Keratinocyte (primary cell): ENCODE measurements around the gene ZNF219.

Experiments used
- EZH2 ChIP-seq: IDR thresholded peaks from one replicate; pipeline ENCODE4 v1.6.1; 2012; ENCODE audit warnings: inconsistent platforms, mild to moderate bottlenecking, low read length, moderate library complexity
- TF ChIP-seq, protein P1 (sequence below), 3 experiments: IDR thresholded peaks in 1 of 3; conservative IDR thresholded peaks in 1 of 3; optimal IDR thresholded peaks in 1 of 3; 2 replicates in 2 of 3; 3 replicates in 1 of 3; pipeline versions ENCODE3 to v1.5.1; 2011; ENCODE audit warnings: low read length in 3 of 3, mild to moderate bottlenecking in 3 of 3, moderate library complexity in 2 of 3, control low read depth in 1 of 3, inconsistent platforms in 1 of 3; ENCODE audit not compliant: insufficient read depth in 2 of 3; ENCODE audit errors: extremely low read depth in 1 of 3

DNA sequence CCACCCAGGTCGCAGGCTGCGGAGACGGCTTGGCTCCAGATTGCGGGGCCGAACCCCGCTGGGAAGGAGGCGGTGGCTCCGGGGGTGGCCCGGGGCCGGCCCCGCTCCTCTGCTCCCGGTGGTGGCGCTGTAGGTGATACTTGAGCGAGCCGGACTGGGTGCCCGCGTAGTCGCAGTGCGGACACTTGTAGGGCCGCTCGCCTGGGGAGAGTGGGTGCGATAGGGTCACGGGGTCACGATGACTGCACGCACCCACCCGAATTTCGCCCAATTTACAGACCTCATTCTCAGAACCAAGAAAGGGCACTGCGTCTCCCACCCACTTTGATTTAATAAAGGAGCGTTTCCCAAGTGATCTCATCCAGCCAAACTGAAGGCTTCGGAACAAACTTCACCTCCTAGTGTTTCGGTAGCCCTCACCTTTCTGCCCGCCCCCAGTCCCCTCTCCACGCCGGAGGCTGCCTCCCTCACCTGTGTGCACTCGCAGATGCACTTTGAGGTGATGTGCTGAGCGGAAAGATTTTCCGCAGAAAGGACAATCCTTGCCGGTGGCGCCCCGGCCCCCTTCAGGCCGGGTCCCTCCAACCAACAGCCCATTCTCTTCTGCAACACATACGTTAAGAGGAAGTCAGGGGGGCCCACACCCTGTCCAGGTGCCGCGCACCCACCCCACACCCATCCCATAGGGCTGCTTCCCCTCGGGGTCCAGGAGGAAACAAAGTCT is 7.4 kb downstream of the ZNF219 start:
- TF ChIP-seq, protein P1, sequence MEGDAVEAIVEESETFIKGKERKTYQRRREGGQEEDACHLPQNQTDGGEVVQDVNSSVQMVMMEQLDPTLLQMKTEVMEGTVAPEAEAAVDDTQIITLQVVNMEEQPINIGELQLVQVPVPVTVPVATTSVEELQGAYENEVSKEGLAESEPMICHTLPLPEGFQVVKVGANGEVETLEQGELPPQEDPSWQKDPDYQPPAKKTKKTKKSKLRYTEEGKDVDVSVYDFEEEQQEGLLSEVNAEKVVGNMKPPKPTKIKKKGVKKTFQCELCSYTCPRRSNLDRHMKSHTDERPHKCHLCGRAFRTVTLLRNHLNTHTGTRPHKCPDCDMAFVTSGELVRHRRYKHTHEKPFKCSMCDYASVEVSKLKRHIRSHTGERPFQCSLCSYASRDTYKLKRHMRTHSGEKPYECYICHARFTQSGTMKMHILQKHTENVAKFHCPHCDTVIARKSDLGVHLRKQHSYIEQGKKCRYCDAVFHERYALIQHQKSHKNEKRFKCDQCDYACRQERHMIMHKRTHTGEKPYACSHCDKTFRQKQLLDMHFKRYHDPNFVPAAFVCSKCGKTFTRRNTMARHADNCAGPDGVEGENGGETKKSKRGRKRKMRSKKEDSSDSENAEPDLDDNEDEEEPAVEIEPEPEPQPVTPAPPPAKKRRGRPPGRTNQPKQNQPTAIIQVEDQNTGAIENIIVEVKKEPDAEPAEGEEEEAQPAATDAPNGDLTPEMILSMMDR (optimal IDR thresholded peaks at IDR 0.05 in 1 of 3, IDR thresholded peaks at IDR 0.05 in 1 of 3, conservative IDR thresholded peaks at IDR 0.05 in 1 of 3; ENCODE audit: extremely low read depth in 1 of 3, insufficient read depth in 2 of 3, low read length in 3 of 3) = no peak
- no peak for TF ChIP-seq EZH2
